ENCODE results near the gene SLIT2.

- TF ChIP-seq MAX (IDR thresholded peaks at IDR 0.05; ENCODE audit: low read depth, low read length), result no peak
- no peak for TF ChIP-seq CTCF (IDR thresholded peaks at IDR 0.05; ENCODE audit: low read depth, low read length)
Observed at GRCh38 chr4:20251796-20252655, at the start of gene SLIT2.
